Muscle layer of colon (tissue), 2 donors: ENCODE measurements around the gene NUP54.

Experiments used
- H3K27ac ChIP-seq: one replicate; pipeline ENCODE4 v1.7.0; 2013; ENCODE audit warnings: low read depth, mild to moderate bottlenecking, low read length, moderate library complexity
- H3K27me3 ChIP-seq, 2 donors: one replicate each; pipeline ENCODE4 v1.7.0; 2013; ENCODE audit warnings: low read length in 2 of 2, mild to moderate bottlenecking in 2 of 2; ENCODE audit not compliant: insufficient read depth in 2 of 2, control insufficient read depth in 1 of 2
- H3K36me3 ChIP-seq: one replicate; pipeline ENCODE4 v1.7.0; 2013; ENCODE audit warnings: mild to moderate bottlenecking, low read length; ENCODE audit not compliant: insufficient read depth
- H3K4me1 ChIP-seq: one replicate; pipeline ENCODE4 v1.7.0; 2013; ENCODE audit warnings: mild to moderate bottlenecking, low read length; ENCODE audit not compliant: insufficient read depth
- H3K4me3 ChIP-seq, 2 donors: one replicate each; pipeline ENCODE4 v1.7.0; 2013; ENCODE audit warnings: low read length in 2 of 2, low read depth in 1 of 2, mild to moderate bottlenecking in 1 of 2, moderate library complexity in 1 of 2
- H3K9ac ChIP-seq: one replicate; pipeline ENCODE4 v1.7.0; 2013; ENCODE audit warnings: low read length
- H3K9me3 ChIP-seq: one replicate; pipeline ENCODE4 v1.7.0; 2013; ENCODE audit warnings: mild to moderate bottlenecking, low read length
- donor health status: abdominal sarcoma.
- donor health status: Adenocarcinoma of cecum.

Gene NUP54

DNA sequence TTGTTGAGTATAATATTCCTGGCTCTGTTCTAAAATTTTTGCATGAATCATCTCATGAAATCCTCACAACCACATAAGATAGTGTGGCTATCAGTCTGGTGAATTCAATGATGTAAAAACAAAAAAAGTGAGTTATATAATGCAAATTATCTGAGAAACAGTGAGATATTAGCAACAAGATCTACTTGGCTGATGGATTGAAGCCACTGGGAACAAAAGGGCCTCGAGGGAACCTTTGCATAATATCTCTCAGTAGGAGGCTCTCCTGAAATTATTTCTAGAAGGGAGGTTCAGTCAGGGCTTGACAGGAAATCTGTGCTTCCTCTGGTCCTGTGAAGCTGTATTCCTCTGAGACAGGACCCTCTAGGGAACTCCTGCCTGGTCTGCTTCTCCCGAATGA is 30.1 kb upstream of the NUP54 start:
- Histone ChIP-seq H3K4me1 (peaks cover 11% of the 10 kb centered on the region), H3K9me3 (no peaks in the 10 kb centered on the region), H3K4me3 (no peak overlapping the region), H3K27me3 (no peaks in the 10 kb centered on the region), H3K27ac (no peak overlapping the region), H3K9ac (no peak overlapping the region), H3K36me3 (peaks cover 27% of the 10 kb centered on the region)

DNA sequence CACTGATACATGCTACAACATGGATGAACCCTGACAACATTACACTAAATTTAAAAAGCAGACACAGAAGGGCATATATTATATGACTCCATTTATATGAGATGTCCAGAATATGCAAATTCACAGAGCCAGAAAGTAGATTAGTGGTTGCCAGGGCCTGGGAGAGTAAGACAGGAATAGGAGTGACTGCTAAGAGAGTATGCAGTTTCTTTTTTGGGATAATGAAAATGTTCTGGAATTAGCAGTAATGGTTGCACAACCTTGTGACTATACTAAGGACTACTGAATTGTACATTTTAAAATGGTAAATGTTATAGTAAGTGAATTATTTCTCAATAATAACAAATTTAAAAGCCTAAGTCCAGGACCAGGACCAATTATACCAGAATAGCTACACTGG is 29.5 kb upstream of the NUP54 start:
- peaks cover 33% of the 10 kb centered on the region for H3K36me3 ChIP-seq
- H3K27ac ChIP-seq: no peak overlapping the region
- no peaks in the 10 kb centered on the region for H3K27me3 ChIP-seq
- H3K4me3 ChIP-seq: no peak overlapping the region
- no peak overlapping the region for H3K9ac ChIP-seq
- H3K9me3 ChIP-seq: no peaks in the 10 kb centered on the region
- peaks cover 11% of the 10 kb centered on the region for H3K4me1 ChIP-seq

DNA sequence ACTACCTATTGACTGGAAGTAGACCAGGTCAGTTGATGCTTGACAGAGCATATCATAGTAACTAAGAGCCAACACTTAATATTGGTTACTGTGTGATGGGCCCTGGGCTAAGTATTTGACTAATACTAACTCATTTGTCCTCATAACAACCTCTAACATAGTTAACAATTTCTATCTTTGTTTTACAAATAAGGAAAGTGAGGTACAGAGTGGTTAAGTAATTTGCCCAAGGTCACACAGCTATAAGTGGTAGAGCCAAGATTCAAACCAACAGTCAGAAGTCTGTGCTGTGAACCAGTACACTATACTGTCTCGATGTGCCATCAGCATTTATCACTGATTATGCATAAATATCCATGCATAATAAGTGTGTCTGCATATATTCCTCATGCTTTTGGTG is 27.1 kb upstream of the NUP54 start:
- no peak overlapping the region for H3K4me3 ChIP-seq
- no peak overlapping the region for H3K9ac ChIP-seq
- H3K27ac ChIP-seq: no peak overlapping the region
- H3K9me3 ChIP-seq: no peaks in the 10 kb centered on the region
- peaks cover 11% of the 10 kb centered on the region for H3K4me1 ChIP-seq
- no peaks in the 10 kb centered on the region for H3K27me3 ChIP-seq
- H3K36me3 ChIP-seq: peaks cover 41% of the 10 kb centered on the region

DNA sequence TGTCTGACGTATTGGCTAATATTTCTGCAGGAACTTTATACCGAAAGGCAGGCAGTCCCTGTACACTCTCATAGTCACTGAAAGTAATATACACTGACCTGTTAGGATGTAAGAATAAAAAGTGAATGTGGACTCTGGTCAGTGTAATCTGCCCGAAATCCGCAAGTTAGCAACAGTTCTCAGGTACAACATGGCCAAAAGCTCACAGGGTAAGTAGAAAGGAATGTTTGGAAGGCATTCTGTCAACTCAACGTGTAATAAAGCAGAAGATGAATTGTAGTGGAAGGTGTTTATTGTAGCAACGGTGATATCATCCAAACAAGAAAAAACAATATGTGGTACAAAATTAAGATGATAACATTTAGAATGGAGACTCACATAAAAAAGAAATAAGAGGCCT is 26.0 kb upstream of the NUP54 start:
- no peak overlapping the region for H3K27ac ChIP-seq
- H3K4me3 ChIP-seq: no peak overlapping the region
- H3K9ac ChIP-seq: no peak overlapping the region
- H3K4me1 ChIP-seq: peaks cover 5% of the 10 kb centered on the region
- no peaks in the 10 kb centered on the region for H3K27me3 ChIP-seq
- peaks cover 48% of the 10 kb centered on the region for H3K36me3 ChIP-seq
- no peaks in the 10 kb centered on the region for H3K9me3 ChIP-seq

DNA sequence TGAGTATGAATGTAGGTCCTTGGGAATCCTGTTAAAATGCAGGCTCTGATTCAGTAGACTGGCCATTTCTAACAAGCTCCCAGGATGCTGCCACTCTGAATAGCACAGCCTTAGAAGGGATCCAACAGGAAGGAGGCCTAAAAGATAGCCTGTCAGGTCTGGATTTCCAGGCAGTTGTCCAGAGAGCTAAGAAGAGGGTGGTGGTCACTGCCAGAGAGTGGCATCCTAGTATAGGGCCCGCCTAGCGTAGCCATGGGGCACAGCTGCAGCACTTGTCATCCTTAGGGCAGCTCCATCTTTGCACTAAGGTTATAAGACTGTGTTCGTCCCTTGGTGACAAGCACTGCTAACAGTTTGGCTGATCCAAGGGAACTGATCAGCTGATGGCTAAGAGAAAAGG is 20.5 kb upstream of the NUP54 start:
- Histone ChIP-seq H3K27me3 (no peaks in the 10 kb centered on the region), H3K4me3 (no peak overlapping the region), H3K36me3 (peaks cover 57% of the 10 kb centered on the region), H3K9me3 (no peaks in the 10 kb centered on the region), H3K4me1 (no peaks in the 10 kb centered on the region), H3K9ac (no peak overlapping the region), H3K27ac (no peak overlapping the region)

DNA sequence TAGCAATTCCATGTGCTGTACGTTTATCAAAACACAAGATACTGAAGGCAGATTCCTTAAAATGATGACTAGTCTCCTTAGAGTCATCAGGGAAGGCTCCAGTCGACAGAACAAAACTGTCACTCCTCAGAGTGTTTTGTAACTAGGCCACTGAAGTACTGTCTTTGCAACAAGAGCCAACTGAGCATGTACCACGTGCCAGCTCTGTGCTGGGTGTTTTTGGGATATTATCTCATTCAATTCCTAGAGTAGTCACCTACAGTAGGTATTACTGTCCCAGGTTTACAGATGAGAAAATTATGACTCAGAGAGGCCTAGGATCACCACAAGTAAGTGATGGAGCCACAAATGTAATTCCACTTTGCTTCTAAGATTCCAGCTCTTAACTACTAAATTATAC is 18.3 kb upstream of the NUP54 start:
- no peak overlapping the region for H3K27ac ChIP-seq
- H3K4me1 ChIP-seq: no peaks in the 10 kb centered on the region
- peaks cover 69% of the 10 kb centered on the region for H3K36me3 ChIP-seq
- no peaks in the 10 kb centered on the region for H3K27me3 ChIP-seq
- no peaks in the 10 kb centered on the region for H3K9me3 ChIP-seq
- no peak overlapping the region for H3K9ac ChIP-seq
- no peak overlapping the region for H3K4me3 ChIP-seq

DNA sequence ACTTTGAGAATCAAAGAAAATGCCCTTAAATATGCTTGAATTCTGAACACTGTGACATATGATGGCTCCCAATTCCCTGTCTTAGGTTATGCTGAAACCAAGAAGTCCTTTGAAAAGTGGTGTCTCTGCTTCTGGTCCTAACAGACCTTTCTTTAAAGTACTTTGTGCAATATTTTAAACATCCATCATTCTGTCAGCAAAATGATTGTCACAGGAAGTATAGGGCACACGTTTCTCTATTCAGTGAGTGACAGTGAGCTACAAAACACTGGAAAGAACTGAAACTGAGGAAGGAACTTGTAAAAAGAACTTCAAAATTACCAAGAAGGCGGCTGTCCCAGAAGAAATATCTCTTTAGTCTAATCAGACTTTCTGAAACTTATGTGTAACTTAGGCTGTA is 12.2 kb upstream of the NUP54 start:
- Histone ChIP-seq H3K4me3 (no peak overlapping the region), H3K36me3 (peaks cover 39% of the 10 kb centered on the region), H3K27ac (no peak overlapping the region)

DNA sequence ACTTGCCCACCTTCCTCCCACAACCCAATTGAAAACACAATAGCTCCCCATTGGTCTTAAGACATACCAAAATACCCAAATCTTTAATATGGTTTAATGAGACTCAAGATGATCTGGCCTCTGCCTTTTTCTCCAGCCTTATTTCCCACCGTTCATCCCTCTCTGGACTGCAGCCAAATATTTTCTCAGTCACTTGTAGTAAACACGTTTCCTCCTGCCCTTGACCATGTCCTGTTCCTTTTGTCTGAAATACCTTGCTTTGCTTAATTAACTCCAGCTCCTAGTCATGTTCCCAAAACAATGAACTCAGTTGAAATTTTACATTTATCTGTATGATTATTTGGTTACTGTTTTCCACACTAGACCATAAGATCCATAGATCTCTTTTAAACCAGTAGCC is 8.4 kb upstream of the NUP54 start:
- Histone ChIP-seq H3K27ac (no peak overlapping the region), H3K9me3 (no peaks in the 10 kb centered on the region), H3K36me3 (peaks cover 15% of the 10 kb centered on the region), H3K4me3 (no peak overlapping the region), H3K9ac (no peak overlapping the region), H3K4me1 (no peaks in the 10 kb centered on the region), H3K27me3 (no peaks in the 10 kb centered on the region)

More for the DNA sequence above, 12.2 kb upstream of the NUP54 start:
- Histone ChIP-seq H3K9ac (no peak overlapping the region), H3K4me1 (no peaks in the 10 kb centered on the region), H3K27me3 (no peaks in the 10 kb centered on the region), H3K9me3 (no peaks in the 10 kb centered on the region)

DNA sequence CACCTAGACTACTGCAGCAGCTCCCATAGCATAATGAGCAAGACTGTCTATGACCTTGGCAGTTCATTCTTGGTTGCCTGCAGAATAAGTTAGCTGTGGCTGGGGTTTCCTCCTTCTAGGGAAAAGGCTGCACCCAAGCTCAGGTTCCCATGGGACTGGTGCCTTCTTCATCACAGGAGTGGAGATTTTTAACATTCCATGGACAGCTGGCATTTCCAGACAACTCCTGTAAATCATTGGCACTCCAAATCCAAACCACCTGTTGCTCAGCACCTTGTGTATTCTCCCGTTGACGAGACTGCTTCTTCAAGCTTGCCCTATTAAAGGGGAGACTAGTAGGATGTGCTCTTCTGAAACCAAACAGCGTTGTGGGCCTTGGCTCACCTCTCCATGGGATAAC is 7.8 kb upstream of the NUP54 start:
- H3K9me3 ChIP-seq: no peaks in the 10 kb centered on the region
- no peaks in the 10 kb centered on the region for H3K27me3 ChIP-seq
- H3K4me1 ChIP-seq: no peaks in the 10 kb centered on the region
- peaks cover 9% of the 10 kb centered on the region for H3K36me3 ChIP-seq
- H3K27ac ChIP-seq: no peak overlapping the region
- no peak overlapping the region for H3K4me3 ChIP-seq
- no peak overlapping the region for H3K9ac ChIP-seq

DNA sequence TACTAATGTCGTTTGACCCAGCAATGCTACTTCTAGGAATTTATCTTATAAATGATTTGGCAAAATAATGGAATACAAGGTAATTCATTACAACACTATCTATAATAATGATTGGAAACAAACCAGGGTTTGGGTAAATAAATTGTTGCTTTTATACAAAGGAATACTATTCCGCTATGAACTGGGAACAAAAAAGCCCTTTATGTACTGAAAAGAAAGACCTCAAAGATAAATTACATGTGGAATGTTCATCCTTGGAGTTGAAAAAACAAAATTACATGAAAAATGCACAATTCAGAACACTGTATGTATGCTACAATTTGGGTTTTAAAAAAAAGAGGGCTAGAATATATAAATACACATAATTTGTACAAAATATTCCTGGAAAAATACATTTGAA is 5.2 kb upstream of the NUP54 start:
- H3K9me3 ChIP-seq: no peaks in the 10 kb centered on the region
- H3K4me3 ChIP-seq: no peak overlapping the region
- peaks cover 11% of the 10 kb centered on the region for H3K4me1 ChIP-seq
- H3K36me3 ChIP-seq: no peaks in the 10 kb centered on the region
- no peak overlapping the region for H3K9ac ChIP-seq
- H3K27me3 ChIP-seq: no peaks in the 10 kb centered on the region
- H3K27ac ChIP-seq: no peak overlapping the region

DNA sequence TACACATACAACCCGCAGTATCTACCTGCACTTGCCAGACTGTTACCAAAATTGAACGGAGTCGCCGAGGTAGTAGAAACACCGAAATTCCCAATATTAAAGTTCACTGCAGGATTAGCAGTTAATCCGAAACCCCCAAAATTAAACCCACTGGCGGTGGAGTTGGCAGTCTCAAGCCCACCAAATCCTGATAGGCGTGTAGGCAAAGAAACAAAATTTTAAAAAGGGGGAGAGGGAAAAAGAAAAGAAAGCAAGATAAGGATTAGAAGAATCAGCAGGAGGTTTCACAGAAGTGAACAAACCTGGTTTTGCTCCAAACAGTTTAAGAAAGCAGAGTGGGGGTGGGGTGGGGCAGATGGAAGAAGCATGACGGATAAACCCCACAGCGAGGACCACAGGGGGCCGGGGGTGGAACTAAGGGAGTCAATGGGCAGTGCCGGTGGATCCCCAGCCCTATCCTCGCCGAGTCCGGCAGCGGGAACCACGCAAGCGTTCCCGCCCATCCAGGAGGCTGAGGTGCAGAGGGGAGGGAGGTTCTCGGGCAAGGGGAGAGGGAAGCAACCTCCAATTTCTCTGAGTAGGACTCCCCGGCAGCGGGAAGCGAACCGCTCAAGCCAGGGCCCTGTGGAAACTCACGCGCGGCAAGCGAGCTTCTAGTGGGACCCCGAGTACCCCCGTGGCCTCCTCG is 599 bp downstream of the NUP54 start:
- H3K4me3 ChIP-seq: peak overlapping the region; percentile 78 to 99
- H3K9me3 ChIP-seq: no peaks in the 10 kb centered on the region
- no peaks in the 10 kb centered on the region for H3K27me3 ChIP-seq
- peaks cover 6% of the 10 kb centered on the region for H3K36me3 ChIP-seq
- peak overlapping the region; percentile 93 for H3K9ac ChIP-seq
- H3K4me1 ChIP-seq: peaks cover 31% of the 10 kb centered on the region
- H3K27ac ChIP-seq: peak overlapping the region; percentile 91

DNA sequence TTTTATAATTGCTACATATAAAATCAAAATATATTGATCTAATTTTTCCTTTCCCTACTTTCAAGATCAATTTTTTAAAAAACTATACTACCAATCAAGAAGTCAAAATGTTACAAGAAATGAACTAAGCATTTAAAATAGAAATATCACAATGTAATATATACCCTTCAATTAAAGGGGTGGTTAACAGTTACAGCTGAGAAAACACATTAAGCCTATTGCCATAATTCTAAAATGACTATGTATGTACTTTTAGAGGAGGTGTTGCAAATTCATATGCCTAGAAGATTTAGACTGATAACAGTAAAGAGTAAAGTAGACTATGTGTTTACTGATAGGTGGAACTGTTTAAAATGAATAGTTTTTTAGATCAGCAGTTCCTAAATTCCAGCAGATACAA is 3.7 kb downstream of the NUP54 start:
- Histone ChIP-seq H3K36me3 (peaks cover 34% of the 10 kb centered on the region), H3K4me3 (no peak overlapping the region)

More for the DNA sequence above, 3.7 kb downstream of the NUP54 start:
- H3K4me1 ChIP-seq: peaks cover 29% of the 10 kb centered on the region
- no peak overlapping the region for H3K9ac ChIP-seq
- no peaks in the 10 kb centered on the region for H3K9me3 ChIP-seq
- H3K27ac ChIP-seq: no peak overlapping the region
- no peaks in the 10 kb centered on the region for H3K27me3 ChIP-seq
